PC-3 (cell line): Measurements from ENCODE around the gene ABCA12. TPM values are rescaled to one million over a fixed set of nuclear protein-coding genes. Genes with fewer than 3 reads are reported as not detected.

Experiments
- ATAC-seq: fragments of 200-7000 bp; cut with Tn5 transposase; 2 replicates; pipeline ENCODE4 v1.9.1; 2020; ENCODE audit warnings: mild to moderate bottlenecking, moderate library complexity
- BruUV-seq: library from RNA; stranded (reverse); fragments of 400-500 nt; replicated peaks from 2 replicates; lab custom pipeline; 2021; lab: Mats Ljungman, UMichigan
- CTCF ChIA-PET: fragments of 300-600 bp; sonication (Branson Sonifier 250); formaldehyde crosslinking; loops from one replicate; lab custom pipeline; 2022; ENCODE audit warnings: antibody characterized with exemption; lab: Charles Lee
- POLR2A ChIA-PET: fragments of 300-600 bp; sonication (Branson Sonifier 250); formaldehyde crosslinking; loops from one replicate; lab custom pipeline; 2022; ENCODE audit warnings: antibody characterized with exemption; ENCODE audit not compliant: unreplicated experiment; lab: Charles Lee
- DNase-seq: peaks from one replicate; pipeline ENCODE4 v3.0.0-alpha.2; 2015
- H2AFZ ChIP-seq: fragments of 300-600 bp; sonication (generic); 2 replicates; pipeline ENCODE4 v1.6.0; 2016; ENCODE audit warnings: antibody characterized with exemption, low read length
- H3F3A ChIP-seq: fragments of 300-600 bp; sonication (generic); one replicate; pipeline ENCODE4 v1.6.0; 2017; ENCODE audit warnings: antibody characterized with exemption, low read length, control low read depth, mild to moderate bottlenecking; ENCODE audit not compliant: unreplicated experiment
- H3K27ac ChIP-seq: fragments of 300-600 bp; sonication (generic); 2 replicates; pipeline ENCODE4 v1.5.1; 2016; ENCODE audit warnings: mild to moderate bottlenecking, low read length
- H3K27me3 ChIP-seq: fragments of 300-600 bp; sonication (generic); 2 replicates; pipeline ENCODE4 v1.6.1; 2016; ENCODE audit warnings: low read length, mixed read lengths
- H3K36me3 ChIP-seq: fragments of 300-600 bp; sonication (generic); 2 replicates; pipeline ENCODE4 v1.6.1; 2016; ENCODE audit warnings: low read depth, mixed run types, low read length, mixed read lengths
- H3K4me1 ChIP-seq: fragments of 300-600 bp; sonication (generic); 2 replicates; pipeline ENCODE4 v1.5.1; 2016; ENCODE audit warnings: low read length; ENCODE audit not compliant: insufficient read depth
- H3K4me2 ChIP-seq: fragments of 300-600 bp; sonication (generic); 2 replicates; pipeline ENCODE4 v1.6.0; 2016; ENCODE audit warnings: low read length
- H3K4me3 ChIP-seq: fragments of 300-600 bp; sonication (generic); 2 replicates; pipeline ENCODE4 v1.5.1; 2016; ENCODE audit warnings: mild to moderate bottlenecking, low read length, mixed read lengths
- H3K79me2 ChIP-seq: fragments of 300-600 bp; sonication (generic); 2 replicates; pipeline ENCODE4 v1.6.1; 2017; ENCODE audit warnings: low read length, mixed read lengths
- H3K9ac ChIP-seq: fragments of 300-600 bp; sonication (generic); 2 replicates; pipeline ENCODE4 v1.6.0; 2016; ENCODE audit warnings: mild to moderate bottlenecking, low read length
- H3K9me2 ChIP-seq: fragments of 300-600 bp; sonication (generic); replicated peaks from 2 replicates; pipeline ENCODE4 v1.6.1; 2016; ENCODE audit warnings: mixed run types, low read length, mixed read lengths
- H3K9me3 ChIP-seq: fragments of 300-600 bp; sonication (generic); 2 replicates; pipeline ENCODE4 v1.6.1; 2016; ENCODE audit warnings: low read length, mixed read lengths
- H4K20me1 ChIP-seq: fragments of 300-600 bp; sonication (generic); 2 replicates; pipeline ENCODE4 v1.6.1; 2016; ENCODE audit warnings: low read length, mixed read lengths
- CTCF ChIP-seq: fragments of 300-600 bp; sonication (generic); conservative IDR thresholded peaks from 2 replicates; pipeline ENCODE4 v1.5.1; 2017; ENCODE audit warnings: antibody characterized with exemption, low read depth, mild to moderate bottlenecking, low read length
- EZH2 ChIP-seq: fragments of 300-600 bp; sonication (generic); IDR thresholded peaks from one replicate; pipeline ENCODE4 v1.6.1; 2017; ENCODE audit warnings: antibody characterized with exemption, mild to moderate bottlenecking, low read length; ENCODE audit not compliant: unreplicated experiment
- EZH2phosphoT487 ChIP-seq: fragments of 300-600 bp; sonication (generic); IDR thresholded peaks from 2 replicates; pipeline ENCODE4 v1.6.1; 2018; ENCODE audit warnings: mild to moderate bottlenecking, antibody characterized with exemption, low read length, borderline replicate concordance
- intact Hi-C: fragments of 100-400 bp; cut with micrococcal nuclease; formaldehyde crosslinking; loops from 2 replicates; pipeline ENCODE4 v1.9.0; 2023
- total RNA-seq: library from RNA; depleted of rRNA; stranded (reverse); fragments of >200 nt; gene quantifications from 2 replicates; pipeline ENCODE4 v1.2.3, GENCODE V29; 2014

Gene ABCA12
- total RNA-seq, 1 experiment from 2014 or later: not detected

- Histone ChIP-seq H3K36me3 (no peaks in the 10 kb centered on the region), H2AFZ (no peak overlapping the region), H3F3A (no peaks in the 10 kb centered on the region), H3K4me1 (no peaks in the 10 kb centered on the region), H3K9me2 (no peaks in the 10 kb centered on the region), H3K27ac (no peak overlapping the region), H3K4me2 (no peak overlapping the region), H3K27me3 (no peaks in the 10 kb centered on the region), H3K4me3 (no peak overlapping the region), H4K20me1 (no peaks in the 10 kb centered on the region), H3K9ac (no peak overlapping the region), H3K79me2 (no peaks in the 10 kb centered on the region), H3K9me3 (no peaks in the 10 kb centered on the region)
- DNase-seq (no peak), ATAC-seq (no peak)
- ChIA-PET POLR2A (no interaction called here), CTCF (no interaction called here)
- TF ChIP-seq EZH2: no peak
- TF ChIP-seq EZH2phosphoT487: no peak
- TF ChIP-seq CTCF: no peak
- intact Hi-C loops: no loop called here
- no TSS peak for BruUV-seq
These were observed 85.6 kb downstream of the ABCA12 start for GRCh38 chr2:215052810-215053209.

- BruUV-seq: no TSS peak
- no peak overlapping the region for H3K27ac ChIP-seq
- DNase-seq (no peak), ATAC-seq (no peak)
- no peak overlapping the region for H3K4me2 ChIP-seq
- no peaks in the 10 kb centered on the region for H3K4me1 ChIP-seq
- TF ChIP-seq CTCF (no peak), EZH2phosphoT487 (no peak), EZH2 (no peak)
- H3K79me2 ChIP-seq: no peaks in the 10 kb centered on the region
- H3K9me2 ChIP-seq: no peaks in the 10 kb centered on the region
- no peaks in the 10 kb centered on the region for H3K27me3 ChIP-seq
- no peak overlapping the region for H2AFZ ChIP-seq
- H3K9ac ChIP-seq: no peak overlapping the region
- H4K20me1 ChIP-seq: no peaks in the 10 kb centered on the region
- H3K4me3 ChIP-seq: no peak overlapping the region
- intact Hi-C loops: no loop called here
- ChIA-PET CTCF (no interaction called here), POLR2A (no interaction called here)
- H3F3A ChIP-seq: no peaks in the 10 kb centered on the region
- no peaks in the 10 kb centered on the region for H3K36me3 ChIP-seq
- H3K9me3 ChIP-seq: 0 out of 2 replicates have a peak, but pooled peaks cover 2% of the 10 kb centered on the region
These were observed 86.0 kb downstream of the ABCA12 start for GRCh38 chr2:215052404-215052803.

- H3K36me3 ChIP-seq: no peaks in the 10 kb centered on the region
- no TSS peak for BruUV-seq
- H3K27me3 ChIP-seq: no peaks in the 10 kb centered on the region
- H3K4me3 ChIP-seq: no peak overlapping the region
- H3K9ac ChIP-seq: no peak overlapping the region
- ChIA-PET CTCF (no interaction called here), POLR2A (no interaction called here)
- H3K9me3 ChIP-seq: 0 out of 2 replicates have a peak, but pooled peaks cover 3% of the 10 kb centered on the region
- no peak overlapping the region for H2AFZ ChIP-seq
- intact Hi-C loops: no loop called here
- no peaks in the 10 kb centered on the region for H4K20me1 ChIP-seq
- no peak overlapping the region for H3K27ac ChIP-seq
- H3F3A ChIP-seq: no peaks in the 10 kb centered on the region
- ATAC-seq: no peak
- H3K4me1 ChIP-seq: no peaks in the 10 kb centered on the region
- no peak for DNase-seq
- H3K4me2 ChIP-seq: no peak overlapping the region
- no peaks in the 10 kb centered on the region for H3K79me2 ChIP-seq
- TF ChIP-seq CTCF (no peak), EZH2phosphoT487 (no peak), EZH2 (no peak)
- no peaks in the 10 kb centered on the region for H3K9me2 ChIP-seq
These were observed 89.1 kb downstream of the ABCA12 start for GRCh38 chr2:215049341-215049740.
